D721Med (cell line): ENCODE measurements around the gene LPP.

ENCODE experiments used
- DNase-seq: peaks from one replicate; pipeline ENCODE4 v3.0.0; 2011; ENCODE audit warnings: low spot score; ENCODE audit not compliant: insufficient read length
- FAIRE-seq: peaks from 2 replicates; lab custom pipeline; 2011; peaks lifted over from hg19 to GRCh38; lab: Jason Lieb, UNC
- TF ChIP-seq, protein P1 (sequence below): IDR thresholded peaks from 2 replicates; pipeline ENCODE4 v1.5.1; 2012; ENCODE audit warnings: mild to moderate bottlenecking, control low read depth; ENCODE audit not compliant: insufficient read depth; ENCODE audit errors: missing control alignments

The LPP gene

DNA sequence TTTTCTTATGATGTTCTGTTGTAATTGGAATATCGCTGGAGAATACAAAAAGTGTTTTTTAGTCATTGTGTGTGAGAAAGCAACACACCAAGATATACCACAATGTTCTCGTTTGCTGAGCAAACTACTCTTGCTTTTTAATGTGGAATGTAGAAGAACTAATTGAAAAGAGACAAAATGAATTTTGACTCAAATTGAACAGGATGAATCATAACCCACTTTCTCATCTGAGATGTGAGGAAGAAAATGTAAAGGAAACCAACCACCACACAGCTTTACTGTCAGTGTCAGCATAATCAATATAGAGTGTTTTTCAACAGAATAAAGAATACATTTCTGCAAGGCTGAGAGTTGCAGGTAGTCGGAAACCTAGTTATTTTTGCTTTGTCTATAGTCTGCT lies 569.0 kb downstream of the LPP start:
- no peak for DNase-seq
- FAIRE-seq: no peak
- TF ChIP-seq, protein P1, sequence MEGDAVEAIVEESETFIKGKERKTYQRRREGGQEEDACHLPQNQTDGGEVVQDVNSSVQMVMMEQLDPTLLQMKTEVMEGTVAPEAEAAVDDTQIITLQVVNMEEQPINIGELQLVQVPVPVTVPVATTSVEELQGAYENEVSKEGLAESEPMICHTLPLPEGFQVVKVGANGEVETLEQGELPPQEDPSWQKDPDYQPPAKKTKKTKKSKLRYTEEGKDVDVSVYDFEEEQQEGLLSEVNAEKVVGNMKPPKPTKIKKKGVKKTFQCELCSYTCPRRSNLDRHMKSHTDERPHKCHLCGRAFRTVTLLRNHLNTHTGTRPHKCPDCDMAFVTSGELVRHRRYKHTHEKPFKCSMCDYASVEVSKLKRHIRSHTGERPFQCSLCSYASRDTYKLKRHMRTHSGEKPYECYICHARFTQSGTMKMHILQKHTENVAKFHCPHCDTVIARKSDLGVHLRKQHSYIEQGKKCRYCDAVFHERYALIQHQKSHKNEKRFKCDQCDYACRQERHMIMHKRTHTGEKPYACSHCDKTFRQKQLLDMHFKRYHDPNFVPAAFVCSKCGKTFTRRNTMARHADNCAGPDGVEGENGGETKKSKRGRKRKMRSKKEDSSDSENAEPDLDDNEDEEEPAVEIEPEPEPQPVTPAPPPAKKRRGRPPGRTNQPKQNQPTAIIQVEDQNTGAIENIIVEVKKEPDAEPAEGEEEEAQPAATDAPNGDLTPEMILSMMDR: no peak

GRCh38 chr3:188727052-188727451 lies 573.1 kb downstream of the LPP start:
- TF ChIP-seq, protein P1: no peak
- DNase-seq: no peak
- no peak for FAIRE-seq

GRCh38 chr3:188728371-188728896 lies 574.5 kb downstream of the LPP start:
- FAIRE-seq: no peak
- TF ChIP-seq, protein P1: no peak
- DNase-seq: no peak

DNA sequence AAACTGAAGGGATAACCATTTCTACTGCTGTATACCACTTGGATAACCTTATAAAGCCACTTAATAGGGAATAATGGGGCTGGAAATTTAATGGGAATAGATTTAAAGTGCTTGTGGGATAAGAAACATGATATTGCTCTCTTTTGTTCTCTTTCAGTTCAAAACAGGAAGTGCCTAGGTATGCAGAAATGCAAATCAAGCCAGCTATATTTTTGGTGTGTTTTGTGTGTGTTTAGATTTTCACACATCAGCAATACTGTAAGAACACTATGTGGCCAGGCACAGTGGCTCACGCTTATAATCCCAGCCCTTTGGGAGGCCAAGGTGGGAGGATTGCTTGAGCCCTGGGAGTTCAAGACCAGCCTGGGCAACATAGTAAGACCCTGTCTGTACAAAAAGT lies 575.5 kb downstream of the LPP start:
- DNase-seq (no peak), FAIRE-seq (no peak)
- TF ChIP-seq, protein P1: no peak

DNA sequence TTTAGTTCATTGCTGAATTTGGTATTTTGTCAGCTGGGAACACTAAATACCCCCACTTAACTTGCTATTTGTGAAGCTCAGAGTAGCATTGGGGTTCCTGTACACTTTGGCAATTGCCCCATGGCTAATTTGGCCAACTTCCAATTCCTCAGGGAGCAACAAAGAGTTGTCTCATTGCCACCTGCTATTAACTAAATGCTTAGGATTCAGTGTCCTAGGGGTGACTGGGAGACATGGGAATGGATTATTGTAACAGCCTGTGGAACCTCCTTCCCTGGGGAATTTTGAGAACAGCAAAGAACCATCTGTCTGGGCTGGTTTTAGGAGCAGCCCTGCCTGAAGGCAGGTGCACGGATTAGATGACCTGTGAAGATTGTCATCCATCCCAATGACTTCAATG lies 580.4 kb downstream of the LPP start:
- FAIRE-seq (no peak), DNase-seq (no peak)
- TF ChIP-seq, protein P1: no peak

GRCh38 chr3:188739511-188739910 lies 585.6 kb downstream of the LPP start:
- TF ChIP-seq, protein P1: no peak
- FAIRE-seq (no peak), DNase-seq (no peak)

GRCh38 chr3:188740010-188740409 lies 586.1 kb downstream of the LPP start:
- no peak for DNase-seq
- no peak for FAIRE-seq
- TF ChIP-seq, protein P1: no peak
